ENCODE results near the gene C3orf70. TPM values are rescaled to one million over a fixed set of nuclear protein-coding genes. Genes with fewer than 3 reads are reported as not detected.

C3orf70 gene
- total RNA-seq, 1 donor from 2014 or later: 5.7 TPM

- Histone ChIP-seq H3K9ac (ENCODE audit: low read length) (no peak overlapping the region), H2AFZ (ENCODE audit: low read depth, low read length) (no peak overlapping the region), H3K36me3 (ENCODE audit: insufficient read depth, low read length) (no peaks in the 10 kb centered on the region), H3K27ac (ENCODE audit: low read depth, low read length) (no peak overlapping the region), H3K79me2 (ENCODE audit: insufficient read depth, low read length) (no peaks in the 10 kb centered on the region), H3K4me2 (ENCODE audit: low read length) (no peak overlapping the region), H4K20me1 (ENCODE audit: insufficient read depth, low read length) (no peaks in the 10 kb centered on the region), H3K27me3 (ENCODE audit: insufficient read depth, low read length) (no peaks in the 10 kb centered on the region), H3K4me3 (ENCODE audit: insufficient read depth, low read depth, low read length) (no peak overlapping the region), H3K9me3 (ENCODE audit: insufficient read depth, low read depth, low read length) (no peaks in the 10 kb centered on the region), H3K4me1 (ENCODE audit: insufficient read depth, low read length) (peaks cover 5% of the 10 kb centered on the region)
- TF ChIP-seq CTCF (IDR thresholded peaks at IDR 0.05; ENCODE audit: insufficient read depth, low read depth, low read length) (no peak), EZH2 (IDR thresholded peaks at IDR 0.05; ENCODE audit: insufficient read depth, low read length) (no peak)
- peaks cover 3% of the 10 kb centered on the region for H3K4me1 Mint-ChIP-seq (ENCODE audit: low read depth, unreplicated experiment)
- peaks cover under 1% of the 10 kb centered on the region for H3K9me3 Mint-ChIP-seq (ENCODE audit: unreplicated experiment)
- no peaks in the 10 kb centered on the region for H3K27me3 Mint-ChIP-seq (ENCODE audit: low read depth, unreplicated experiment)
- H3K27ac Mint-ChIP-seq (ENCODE audit: unreplicated experiment): no peak overlapping the region
- DNase-seq (ENCODE audit: low read depth): peak; percentile 47
- H3K36me3 Mint-ChIP-seq (ENCODE audit: low read depth, unreplicated experiment): peaks cover 20% of the 10 kb centered on the region
- H3K4me3 Mint-ChIP-seq (ENCODE audit: unreplicated experiment): no peak overlapping the region
- FAIRE-seq: no peak
These were observed 110.4 kb downstream of the C3orf70 start for GRCh38 chr3:185042312-185043050.

DNA sequence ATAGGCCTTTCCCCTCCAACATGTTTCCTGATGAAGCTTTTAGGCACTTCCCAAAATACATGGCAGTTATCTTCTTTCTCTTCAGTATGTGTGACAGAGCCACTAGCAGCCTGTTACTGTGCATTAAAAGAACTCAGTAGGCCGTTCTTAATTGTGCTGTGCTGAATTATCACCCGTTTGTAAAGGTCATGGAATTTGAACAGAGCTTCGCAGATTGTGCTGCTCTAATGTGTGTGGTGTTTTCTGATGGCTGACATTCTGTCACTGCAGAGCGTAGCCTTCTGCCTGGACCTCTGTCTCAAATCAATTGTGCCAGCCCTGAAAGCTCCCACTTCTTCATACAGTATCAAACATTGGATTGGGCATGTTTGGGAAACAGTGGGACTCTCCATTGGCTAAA, 111.3 kb downstream of the C3orf70 start:
- H3K9me3 Mint-ChIP-seq (ENCODE audit: unreplicated experiment): peaks cover 4% of the 10 kb centered on the region
- H4K20me1 ChIP-seq (ENCODE audit: insufficient read depth, low read length): no peaks in the 10 kb centered on the region
- no peak for FAIRE-seq

More for the DNA sequence above, 111.3 kb downstream of the C3orf70 start:
- no peak for DNase-seq (ENCODE audit: low read depth)
- Histone ChIP-seq H3K79me2 (ENCODE audit: insufficient read depth, low read length) (no peaks in the 10 kb centered on the region), H3K36me3 (ENCODE audit: insufficient read depth, low read length) (no peaks in the 10 kb centered on the region), H2AFZ (ENCODE audit: low read depth, low read length) (no peak overlapping the region), H3K4me1 (ENCODE audit: insufficient read depth, low read length) (peaks cover 5% of the 10 kb centered on the region), H3K4me2 (ENCODE audit: low read length) (no peak overlapping the region), H3K9me3 (ENCODE audit: insufficient read depth, low read depth, low read length) (no peaks in the 10 kb centered on the region), H3K27me3 (ENCODE audit: insufficient read depth, low read length) (no peaks in the 10 kb centered on the region), H3K27ac (ENCODE audit: low read depth, low read length) (no peak overlapping the region), H3K4me3 (ENCODE audit: insufficient read depth, low read depth, low read length) (no peak overlapping the region), H3K9ac (ENCODE audit: low read length) (no peak overlapping the region)
- H3K4me1 Mint-ChIP-seq (ENCODE audit: low read depth, unreplicated experiment): peaks cover 3% of the 10 kb centered on the region
- H3K36me3 Mint-ChIP-seq (ENCODE audit: low read depth, unreplicated experiment): peaks cover 18% of the 10 kb centered on the region
- TF ChIP-seq CTCF (IDR thresholded peaks at IDR 0.05; ENCODE audit: insufficient read depth, low read depth, low read length) (no peak), EZH2 (IDR thresholded peaks at IDR 0.05; ENCODE audit: insufficient read depth, low read length) (no peak)
- no peak overlapping the region for H3K4me3 Mint-ChIP-seq (ENCODE audit: unreplicated experiment)
- no peaks in the 10 kb centered on the region for H3K27me3 Mint-ChIP-seq (ENCODE audit: low read depth, unreplicated experiment)
- no peak overlapping the region for H3K27ac Mint-ChIP-seq (ENCODE audit: unreplicated experiment)
